Epithelial cell of esophagus (primary cell): Measurements from ENCODE around the gene PRSS21.

Source experiments
- DNase-seq: peaks from one replicate; pipeline ENCODE4 v3.0.0; 2010; ENCODE audit warnings: low read depth
- H3K4me3 ChIP-seq: 2 replicates; pipeline ENCODE4 v1.5.1; 2011; ENCODE audit warnings: mild to moderate bottlenecking, low read length, control low read depth
- TF ChIP-seq, protein P1 (sequence below): IDR thresholded peaks from 2 replicates; pipeline ENCODE4 v1.5.1; 2011; ENCODE audit warnings: low read depth, mild to moderate bottlenecking, low read length, control low read depth, inconsistent platforms; ENCODE audit not compliant: insufficient read depth; ENCODE audit errors: missing control alignments

Gene PRSS21

DNA sequence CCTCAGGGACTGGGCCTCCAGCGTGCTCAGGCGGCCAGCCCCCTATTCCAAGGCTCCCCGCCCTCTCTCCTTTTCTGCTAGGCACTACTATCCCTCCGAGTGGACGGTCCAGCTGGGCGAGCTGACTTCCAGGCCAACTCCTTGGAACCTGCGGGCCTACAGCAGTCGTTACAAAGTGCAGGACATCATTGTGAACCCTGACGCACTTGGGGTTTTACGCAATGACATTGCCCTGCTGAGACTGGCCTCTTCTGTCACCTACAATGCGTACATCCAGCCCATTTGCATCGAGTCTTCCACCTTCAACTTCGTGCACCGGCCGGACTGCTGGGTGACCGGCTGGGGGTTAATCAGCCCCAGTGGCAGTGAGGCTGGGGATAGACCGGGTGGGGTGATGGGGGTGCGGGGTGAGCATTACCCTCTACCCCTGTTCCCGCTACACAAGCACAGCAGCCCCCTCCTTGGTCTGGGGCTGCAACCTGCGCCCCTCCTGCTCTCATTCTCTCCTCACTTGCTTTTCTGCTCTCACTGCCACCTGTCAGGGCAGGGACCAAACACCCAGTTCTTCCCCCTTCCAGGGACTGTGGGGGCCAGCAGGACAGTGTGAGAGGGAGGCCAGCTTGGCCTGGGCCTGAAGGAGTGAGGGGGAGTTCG lies 17.7 kb upstream of the PRSS21 start:
- H3K4me3 ChIP-seq: no peak overlapping the region
- DNase-seq: no peak
- TF ChIP-seq, protein P1, sequence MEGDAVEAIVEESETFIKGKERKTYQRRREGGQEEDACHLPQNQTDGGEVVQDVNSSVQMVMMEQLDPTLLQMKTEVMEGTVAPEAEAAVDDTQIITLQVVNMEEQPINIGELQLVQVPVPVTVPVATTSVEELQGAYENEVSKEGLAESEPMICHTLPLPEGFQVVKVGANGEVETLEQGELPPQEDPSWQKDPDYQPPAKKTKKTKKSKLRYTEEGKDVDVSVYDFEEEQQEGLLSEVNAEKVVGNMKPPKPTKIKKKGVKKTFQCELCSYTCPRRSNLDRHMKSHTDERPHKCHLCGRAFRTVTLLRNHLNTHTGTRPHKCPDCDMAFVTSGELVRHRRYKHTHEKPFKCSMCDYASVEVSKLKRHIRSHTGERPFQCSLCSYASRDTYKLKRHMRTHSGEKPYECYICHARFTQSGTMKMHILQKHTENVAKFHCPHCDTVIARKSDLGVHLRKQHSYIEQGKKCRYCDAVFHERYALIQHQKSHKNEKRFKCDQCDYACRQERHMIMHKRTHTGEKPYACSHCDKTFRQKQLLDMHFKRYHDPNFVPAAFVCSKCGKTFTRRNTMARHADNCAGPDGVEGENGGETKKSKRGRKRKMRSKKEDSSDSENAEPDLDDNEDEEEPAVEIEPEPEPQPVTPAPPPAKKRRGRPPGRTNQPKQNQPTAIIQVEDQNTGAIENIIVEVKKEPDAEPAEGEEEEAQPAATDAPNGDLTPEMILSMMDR: no peak

DNA sequence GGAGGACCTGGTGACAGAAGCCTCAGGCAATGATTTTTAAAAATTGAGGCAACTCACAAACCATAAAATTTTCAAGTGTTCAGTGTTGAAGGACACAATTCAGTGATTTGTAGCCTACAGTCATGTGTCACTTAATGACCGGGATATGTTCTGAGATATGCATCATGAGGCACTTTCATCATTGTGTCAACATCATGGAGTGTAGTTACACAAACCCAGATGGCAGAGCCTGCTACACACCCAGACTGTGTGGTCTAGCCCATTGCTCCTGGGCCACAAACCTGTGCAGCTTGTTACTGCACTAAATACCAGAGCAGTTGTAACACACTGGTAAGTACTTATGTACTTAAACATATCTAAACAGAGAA lies 17.2 kb upstream of the PRSS21 start:
- H3K4me3 ChIP-seq: no peak overlapping the region
- TF ChIP-seq, protein P1: no peak
- DNase-seq: peak; percentile 83

DNA sequence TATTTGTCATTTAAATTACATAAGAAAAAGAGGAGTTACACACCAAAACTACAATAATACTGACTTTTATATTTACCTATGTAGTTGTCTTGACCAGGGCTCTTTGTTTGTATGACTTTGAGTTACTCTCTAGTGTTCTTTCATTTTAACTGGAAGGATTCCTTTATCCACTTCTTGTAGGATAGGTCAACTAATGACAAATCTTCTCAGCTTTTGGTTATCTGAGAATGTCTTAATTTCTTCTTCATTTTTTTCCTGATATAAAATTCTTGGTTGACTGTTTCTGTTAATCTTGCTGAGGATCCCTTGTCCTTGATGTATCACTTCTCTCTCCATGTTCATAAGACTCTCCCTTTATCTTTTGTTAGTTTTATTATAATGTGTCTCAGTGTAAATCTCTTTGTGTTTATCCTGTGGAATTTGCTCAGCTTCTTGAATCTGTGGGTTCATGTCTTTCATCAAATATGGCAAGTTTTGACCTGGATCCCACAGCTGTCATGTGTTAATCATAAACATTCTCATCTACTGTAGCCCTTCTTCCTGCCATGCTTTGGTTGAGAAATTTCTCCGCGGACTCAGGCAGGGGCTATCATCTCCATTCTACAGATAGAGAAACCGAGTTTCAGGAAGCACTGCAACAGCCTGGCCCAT lies 13.4 kb upstream of the PRSS21 start:
- no peak for DNase-seq
- TF ChIP-seq, protein P1: no peak
- H3K4me3 ChIP-seq: no peak overlapping the region

DNA sequence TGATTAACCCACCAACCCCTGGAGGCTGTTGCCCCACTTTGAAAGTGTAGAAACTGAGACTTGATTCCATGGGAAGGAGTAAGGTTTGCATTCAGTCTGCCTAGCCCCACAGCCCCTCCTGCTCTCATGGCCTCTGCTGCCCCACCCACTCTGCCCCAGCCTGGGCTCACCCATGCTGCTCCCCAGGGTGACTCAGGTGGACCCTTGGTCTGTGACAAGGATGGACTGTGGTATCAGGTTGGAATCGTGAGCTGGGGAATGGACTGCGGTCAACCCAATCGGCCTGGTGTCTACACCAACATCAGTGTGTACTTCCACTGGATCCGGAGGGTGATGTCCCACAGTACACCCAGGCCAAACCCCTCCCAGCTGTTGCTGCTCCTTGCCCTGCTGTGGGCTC lies 12.3 kb upstream of the PRSS21 start:
- DNase-seq: no peak
- TF ChIP-seq, protein P1: no peak
- H3K4me3 ChIP-seq: no peak overlapping the region

DNA sequence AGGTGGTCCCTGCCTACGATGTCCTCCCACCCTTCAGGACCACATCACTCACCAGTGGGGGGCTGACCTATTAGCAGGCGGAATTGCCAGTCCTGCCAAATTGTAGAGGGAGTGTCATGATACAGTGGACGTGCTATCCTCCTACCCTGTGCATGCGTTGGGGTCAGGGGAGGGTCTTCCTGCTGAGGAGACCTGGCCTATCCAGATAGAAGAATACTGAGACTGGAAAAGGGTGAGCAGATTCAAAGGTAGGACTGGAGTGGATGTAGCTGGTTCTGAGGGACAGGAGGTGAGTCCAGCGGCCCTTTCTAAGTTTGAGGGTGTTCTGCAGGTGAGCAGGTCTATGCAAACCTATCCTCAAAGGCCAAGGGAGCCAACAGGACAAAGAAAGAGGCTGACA lies 10.8 kb upstream of the PRSS21 start:
- H3K4me3 ChIP-seq: no peak overlapping the region
- TF ChIP-seq, protein P1: no peak
- DNase-seq: no peak

DNA sequence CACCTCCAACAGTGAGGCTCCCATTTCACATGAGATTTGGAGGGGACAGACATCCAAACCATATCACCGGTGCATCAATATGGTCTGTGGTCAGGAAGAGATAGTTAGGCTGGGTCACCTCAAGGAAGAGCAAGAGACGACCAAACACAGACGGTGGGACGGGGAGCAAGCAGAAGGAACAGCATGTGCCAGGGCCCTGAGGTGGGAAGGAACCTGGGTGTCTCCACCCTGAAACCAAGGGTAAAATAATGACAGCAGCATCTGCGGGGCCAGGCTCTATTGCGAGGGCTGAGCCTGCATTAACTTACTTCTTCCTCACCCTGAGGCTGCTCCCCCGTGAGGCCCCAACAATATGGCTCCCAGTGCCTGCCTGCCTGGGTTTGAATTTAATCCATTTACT lies 8.9 kb upstream of the PRSS21 start:
- no peak for DNase-seq
- TF ChIP-seq, protein P1: no peak
- no peak overlapping the region for H3K4me3 ChIP-seq
